Coronary artery (tissue), 2 donors: ENCODE results near the gene LYZL2.
"Not testable (repeated sequence)": the region's sequence is repeated elsewhere in the genome, so short reads cannot be mapped to it uniquely, and the experiment has no call there.

Source experiments
- DNase-seq: peaks from one replicate; pipeline ENCODE4 v3.0.0-alpha.2; 2017; ENCODE audit warnings: low spot score
- H3K27ac ChIP-seq, 2 donors: fragments of 200-600 bp; sonication (generic); one replicate each; pipeline ENCODE4 v1.5.1; 2016 to 2019
- H3K4me3 ChIP-seq: fragments of 200-600 bp; sonication (generic); 2 replicates; pipeline ENCODE4 v1.5.1; 2016; ENCODE audit warnings: mild to moderate bottlenecking, moderate library complexity
- CTCF ChIP-seq: fragments of 200-600 bp; sonication (generic); IDR thresholded peaks from one replicate; pipeline ENCODE4 v1.5.1; 2019; ENCODE audit warnings: antibody characterized with exemption

LYZL2 gene

DNA sequence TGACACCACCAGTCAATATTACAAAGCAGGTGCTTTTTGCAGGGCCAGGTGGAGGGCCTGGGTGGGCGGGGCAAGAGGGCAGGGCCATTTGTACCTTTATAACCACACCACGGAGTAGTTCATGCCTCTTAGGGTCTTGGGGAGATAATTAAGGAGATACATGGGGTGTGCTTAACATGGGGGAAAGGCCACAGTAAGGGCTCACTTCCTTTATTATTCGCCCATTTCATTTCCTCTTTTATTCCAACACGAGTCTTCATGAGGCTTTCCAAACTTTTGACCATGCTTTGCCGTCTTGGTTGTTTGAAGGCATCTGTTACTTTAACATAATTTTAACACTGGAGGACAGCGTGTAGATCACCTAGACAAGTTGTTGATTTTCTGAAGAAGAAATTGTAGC, 33.3 kb upstream of the LYZL2 start:
- DNase-seq = no peak
- H3K27ac ChIP-seq = no peak overlapping the region
- no peak for TF ChIP-seq CTCF
- H3K4me3 ChIP-seq = no peak overlapping the region

- not testable (repeated sequence) for H3K27ac ChIP-seq, DNase-seq, H3K4me3 ChIP-seq
Measured at GRCh38 chr10:30660314-30660713, 30.8 kb upstream of the LYZL2 start.

- no peak overlapping the region for H3K27ac ChIP-seq
- no peak for DNase-seq
- H3K4me3 ChIP-seq = peak overlapping the region; percentile 9
- no peak for TF ChIP-seq CTCF
Measured at GRCh38 chr10:30656233-30656632, 26.7 kb upstream of the LYZL2 start.

DNA sequence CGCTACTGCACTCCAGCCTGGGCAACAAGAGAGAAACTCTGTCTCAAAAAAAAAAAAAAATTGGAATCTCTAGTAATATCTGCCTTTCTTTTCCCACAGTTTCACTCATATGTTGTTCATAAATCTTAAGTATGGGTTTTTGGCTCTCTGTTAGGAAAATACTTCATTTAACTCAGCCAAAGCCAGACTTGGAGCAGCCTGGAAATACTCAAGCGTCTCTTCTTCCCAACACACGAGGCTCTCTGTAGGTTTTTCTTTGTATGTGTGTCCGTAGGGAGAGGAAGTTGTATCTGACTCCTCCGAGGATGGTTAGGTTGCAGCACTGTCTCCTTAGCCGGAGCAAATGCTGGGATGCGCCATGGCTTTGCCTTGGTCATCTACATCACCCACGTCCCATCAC, 25.4 kb upstream of the LYZL2 start:
- H3K4me3 ChIP-seq, DNase-seq, H3K27ac ChIP-seq: not testable (repeated sequence)

GRCh38 chr10:30651470-30652397, 22.2 kb upstream of the LYZL2 start:
- DNase-seq, H3K4me3 ChIP-seq: not testable (repeated sequence)
- H3K27ac ChIP-seq = peak overlapping the region in 1 of 2 donors; percentile 30

GRCh38 chr10:30647089-30647488, 17.5 kb upstream of the LYZL2 start:
- Histone ChIP-seq H3K4me3 (no peak overlapping the region), H3K27ac (no peak overlapping the region)
- DNase-seq = no peak
- TF ChIP-seq CTCF = no peak

GRCh38 chr10:30645340-30645827, 15.8 kb upstream of the LYZL2 start:
- peak overlapping the region; percentile 57 for H3K4me3 ChIP-seq
- H3K27ac ChIP-seq = peak overlapping the region in 1 of 2 donors; percentile 78
- no peak for DNase-seq
- no peak for TF ChIP-seq CTCF

- Histone ChIP-seq H3K4me3 (peak overlapping the region; percentile 57), H3K27ac (peak overlapping the region; percentile 46 to 78)
- not testable (repeated sequence) for DNase-seq
Measured at GRCh38 chr10:30644408-30644861, 14.9 kb upstream of the LYZL2 start.

- peak overlapping the region; percentile 46 to 78 for H3K27ac ChIP-seq
- not testable (repeated sequence) for DNase-seq, H3K4me3 ChIP-seq
Measured at GRCh38 chr10:30643557-30644199, 14.1 kb upstream of the LYZL2 start.

DNA sequence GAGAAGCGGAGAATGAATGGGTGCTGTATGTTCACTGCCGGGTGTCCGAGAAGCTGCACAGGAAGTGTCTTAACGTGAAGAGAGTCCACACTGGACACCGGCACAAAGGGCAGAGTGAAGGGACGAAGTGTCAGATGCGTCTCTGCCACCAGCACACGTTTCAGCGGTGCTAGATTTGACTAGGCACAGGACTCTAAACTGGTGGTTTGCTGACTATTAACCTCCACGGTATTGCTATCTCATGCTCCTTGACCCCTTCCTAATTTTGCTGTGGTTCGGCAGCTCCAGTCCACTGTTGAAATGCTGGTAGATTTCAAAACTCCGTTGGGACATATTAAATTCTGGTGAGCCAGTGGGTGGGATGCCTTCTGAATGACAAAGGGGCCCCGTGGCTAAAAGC, 13.3 kb upstream of the LYZL2 start:
- not testable (repeated sequence) for H3K4me3 ChIP-seq, DNase-seq
- H3K27ac ChIP-seq = peak overlapping the region in 1 of 2 donors; percentile 74
